Measurements from ENCODE around the gene ATOH8.
A peak's percentile ranks its signal among the peaks of the same experiment; 100 is the strongest.

The ATOH8 gene

GRCh38 chr2:85719609-85720240 is 34.1 kb upstream of the ATOH8 start:
- no peak for DNase-seq

GRCh38 chr2:85720533-85720932 is 33.3 kb upstream of the ATOH8 start:
- no peak for DNase-seq

- no peak for DNase-seq
These were observed 32.1 kb upstream of the ATOH8 start for GRCh38 chr2:85721641-85722040.

- DNase-seq: no peak
These were observed 31.3 kb upstream of the ATOH8 start for GRCh38 chr2:85722519-85722918.

- DNase-seq: peak; percentile 35
These were observed 30.0 kb upstream of the ATOH8 start for GRCh38 chr2:85723707-85724360.

GRCh38 chr2:85724731-85725181 is 29.0 kb upstream of the ATOH8 start:
- DNase-seq: no peak

GRCh38 chr2:85725451-85725850 is 28.3 kb upstream of the ATOH8 start:
- DNase-seq: no peak

GRCh38 chr2:85727798-85728197 is 26.0 kb upstream of the ATOH8 start:
- no peak for DNase-seq

- no peak for DNase-seq
These were observed 25.4 kb upstream of the ATOH8 start for GRCh38 chr2:85728342-85728741.

- peak; percentile 64 for DNase-seq
These were observed 24.6 kb upstream of the ATOH8 start for GRCh38 chr2:85728883-85729824.

- DNase-seq: no peak
These were observed 23.8 kb upstream of the ATOH8 start for GRCh38 chr2:85729825-85730510.

GRCh38 chr2:85730686-85731230 is 23.0 kb upstream of the ATOH8 start:
- DNase-seq: no peak

- DNase-seq: no peak
These were observed 22.2 kb upstream of the ATOH8 start for GRCh38 chr2:85731606-85732005.

- no peak for DNase-seq
These were observed 21.2 kb upstream of the ATOH8 start for GRCh38 chr2:85732467-85733120.

- DNase-seq: no peak
These were observed 20.4 kb upstream of the ATOH8 start for GRCh38 chr2:85733121-85733960.

GRCh38 chr2:85734015-85734414 is 19.8 kb upstream of the ATOH8 start:
- no peak for DNase-seq

GRCh38 chr2:85734942-85735608 is 18.7 kb upstream of the ATOH8 start:
- peak; percentile 42 for DNase-seq

GRCh38 chr2:85735691-85736090 is 18.1 kb upstream of the ATOH8 start:
- no peak for DNase-seq

GRCh38 chr2:85736456-85737355 is 17.1 kb upstream of the ATOH8 start:
- no peak for DNase-seq

GRCh38 chr2:85737481-85737880 is 16.3 kb upstream of the ATOH8 start:
- peak; percentile 89 for DNase-seq
